ENCODE measurements around the gene SAA1. TPM values are rescaled to one million over a fixed set of nuclear protein-coding genes. Genes with fewer than 3 reads are reported as not detected.

SAA1 gene
- total and polyA plus RNA-seq, 4 experiments from 2014 or later, result not detected

DNA sequence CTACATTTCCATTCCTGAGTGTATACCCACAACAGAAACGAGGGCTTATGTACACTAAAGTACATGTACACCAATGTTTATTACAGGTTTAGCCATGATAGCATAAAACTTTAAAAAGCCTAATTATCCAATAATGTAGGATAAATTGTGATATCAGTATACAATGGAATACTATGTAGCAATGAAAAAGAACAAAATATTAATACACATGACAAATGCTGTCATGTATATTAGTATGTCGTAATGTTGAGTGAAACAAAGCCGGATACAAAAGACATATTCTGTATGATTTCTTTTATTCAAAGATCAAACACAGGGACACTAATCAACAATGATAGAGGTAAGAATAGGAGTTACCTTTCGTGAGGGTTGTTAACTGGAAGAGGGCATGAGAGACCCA, 32.2 kb upstream of the SAA1 start:
- Histone ChIP-seq H3K27me3 (ENCODE audit: insufficient read depth, low read length) (no peaks in the 10 kb centered on the region), H3K4me3 (ENCODE audit: low read length in 2 of 2) (no peak overlapping the region), H3K27ac (ENCODE audit: low read depth, low read length) (no peak overlapping the region), H3K4me1 (ENCODE audit: insufficient read depth, low read length) (no peaks in the 10 kb centered on the region), H3K36me3 (ENCODE audit: insufficient read depth, low read length) (no peaks in the 10 kb centered on the region), H3K9me3 (ENCODE audit: control insufficient read depth in 1 of 2, low read length in 2 of 2) (no peaks in the 10 kb centered on the region)
- ChIA-PET CTCF (ENCODE audit: partially characterized antibody) (interaction anchor here (2.3 kb wide), 1 partner anchor 10 kb away, joined by 12 read pairs; no protein-coding TSS in a partner anchor), POLR2A (ENCODE audit: partially characterized antibody) (no interaction called here)
- Mint-ChIP-seq H3K27ac (no peak overlapping the region), H3K4me3 (no peak overlapping the region), H3K36me3 (no peaks in the 10 kb centered on the region), H3K4me1 (no peaks in the 10 kb centered on the region), H3K9me3 (peaks cover 0 to 1% (median 0%) of the 10 kb centered on the region in 8 donors), H3K27me3 (peaks cover 4 to 21% of the 10 kb centered on the region in 2 donors)
- DNase-seq, result no peak
- intact Hi-C loops (cut with micrococcal nuclease), result no loop called here

- no peaks in the 10 kb centered on the region for H3K36me3 Mint-ChIP-seq
- no peaks in the 10 kb centered on the region for H3K4me1 Mint-ChIP-seq
- Histone ChIP-seq H3K27me3 (ENCODE audit: insufficient read depth, low read length) (peaks cover 3% of the 10 kb centered on the region), H3K36me3 (ENCODE audit: insufficient read depth, low read length) (no peaks in the 10 kb centered on the region), H3K9me3 (ENCODE audit: control insufficient read depth in 1 of 2, low read length in 2 of 2) (no peaks in the 10 kb centered on the region), H3K4me3 (ENCODE audit: low read length in 2 of 2) (no peak overlapping the region), H3K4me1 (ENCODE audit: insufficient read depth, low read length) (no peaks in the 10 kb centered on the region), H3K27ac (ENCODE audit: low read depth, low read length) (no peak overlapping the region)
- DNase-seq, result no peak
- peaks cover 0 to 3% (median 0%) of the 10 kb centered on the region in 8 donors for H3K9me3 Mint-ChIP-seq
- intact Hi-C loops (cut with micrococcal nuclease), result no loop called here
- ChIA-PET POLR2A (ENCODE audit: partially characterized antibody) (no interaction called here), CTCF (ENCODE audit: partially characterized antibody) (interaction anchor here (0.7 kb wide), 1 partner anchor 8 kb away, joined by 3 read pairs; no protein-coding TSS in a partner anchor)
- no peak overlapping the region for H3K4me3 Mint-ChIP-seq
- H3K27me3 Mint-ChIP-seq, result peaks cover 12 to 29% of the 10 kb centered on the region in 2 donors
- H3K27ac Mint-ChIP-seq, result no peak overlapping the region
Observed at GRCh38 chr11:18235394-18236334, 30.4 kb upstream of the SAA1 start.

- no peak within 1 kb of the TSS for H3K4me3 Mint-ChIP-seq
- H3K4me3 ChIP-seq (ENCODE audit: low read length in 2 of 2), result no peak within 1 kb of the TSS
- H3K27ac Mint-ChIP-seq, result no peak within 1 kb of the TSS
- H3K27me3 Mint-ChIP-seq, result peaks cover 12 to 31% of the 10 kb centered on the region in 2 donors
- no peaks in the 10 kb centered on the region for H3K36me3 Mint-ChIP-seq
- peaks cover 3% of the 10 kb centered on the region for H3K27me3 ChIP-seq (ENCODE audit: insufficient read depth, low read length)
- no peaks in the 10 kb centered on the region for H3K36me3 ChIP-seq (ENCODE audit: insufficient read depth, low read length)
- H3K9me3 Mint-ChIP-seq, result peaks cover 0 to 3% (median 0%) of the 10 kb centered on the region in 8 donors
- CTCF ChIA-PET (ENCODE audit: partially characterized antibody), result interaction anchor here (1.4 kb wide), 1 partner anchor 8 kb away, joined by 4 read pairs; no protein-coding TSS in a partner anchor
- H3K4me1 ChIP-seq (ENCODE audit: insufficient read depth, low read length), result no peaks in the 10 kb centered on the region
- intact Hi-C loops (cut with micrococcal nuclease), result no loop called here
- H3K4me1 Mint-ChIP-seq, result no peaks in the 10 kb centered on the region
- POLR2A ChIA-PET (ENCODE audit: partially characterized antibody), result no interaction called here
- no peak within 1 kb of the TSS for H3K27ac ChIP-seq (ENCODE audit: low read depth, low read length)
- no peaks in the 10 kb centered on the region for H3K9me3 ChIP-seq (ENCODE audit: control insufficient read depth in 1 of 2, low read length in 2 of 2)
- no peak for DNase-seq
Observed at GRCh38 chr11:18236664-18237356, 29.3 kb upstream of the SAA1 start, which contains the start of gene SAA4. SAA4 (minus strand) TSS chr11:18236802; CDS start chr11:18235926, 876 bp downstream.

- ChIA-PET POLR2A (ENCODE audit: partially characterized antibody) (no interaction called here), CTCF (ENCODE audit: partially characterized antibody) (no interaction called here)
- peaks cover 0 to 3% (median under 1%) of the 10 kb centered on the region in 8 donors for H3K9me3 Mint-ChIP-seq
- DNase-seq, result no peak
- no peaks in the 10 kb centered on the region for H3K36me3 ChIP-seq (ENCODE audit: insufficient read depth, low read length)
- peaks cover 4 to 7% (median 4%) of the 10 kb centered on the region in 4 donors for H3K4me1 Mint-ChIP-seq
- no peak overlapping the region for H3K27ac Mint-ChIP-seq
- H3K4me1 ChIP-seq (ENCODE audit: insufficient read depth, low read length), result peaks cover 4% of the 10 kb centered on the region
- intact Hi-C loops (cut with micrococcal nuclease), result loop anchor here (5.0 to 10.0 kb wide), 3 partner anchors 288 to 525 kb away; partner anchors contain the start of gene TSG101
- no peak overlapping the region for H3K4me3 Mint-ChIP-seq
- no peak overlapping the region for H3K4me3 ChIP-seq (ENCODE audit: low read length in 2 of 2)
- no peak overlapping the region for H3K27ac ChIP-seq (ENCODE audit: low read depth, low read length)
- H3K27me3 Mint-ChIP-seq, result peaks cover 12 to 24% of the 10 kb centered on the region in 2 donors
- H3K27me3 ChIP-seq (ENCODE audit: insufficient read depth, low read length), result peaks cover 3% of the 10 kb centered on the region
- no peaks in the 10 kb centered on the region for H3K36me3 Mint-ChIP-seq
- H3K9me3 ChIP-seq (ENCODE audit: control insufficient read depth in 1 of 2, low read length in 2 of 2), result no peaks in the 10 kb centered on the region
Observed at GRCh38 chr11:18239655-18240054, 26.4 kb upstream of the SAA1 start.

DNA sequence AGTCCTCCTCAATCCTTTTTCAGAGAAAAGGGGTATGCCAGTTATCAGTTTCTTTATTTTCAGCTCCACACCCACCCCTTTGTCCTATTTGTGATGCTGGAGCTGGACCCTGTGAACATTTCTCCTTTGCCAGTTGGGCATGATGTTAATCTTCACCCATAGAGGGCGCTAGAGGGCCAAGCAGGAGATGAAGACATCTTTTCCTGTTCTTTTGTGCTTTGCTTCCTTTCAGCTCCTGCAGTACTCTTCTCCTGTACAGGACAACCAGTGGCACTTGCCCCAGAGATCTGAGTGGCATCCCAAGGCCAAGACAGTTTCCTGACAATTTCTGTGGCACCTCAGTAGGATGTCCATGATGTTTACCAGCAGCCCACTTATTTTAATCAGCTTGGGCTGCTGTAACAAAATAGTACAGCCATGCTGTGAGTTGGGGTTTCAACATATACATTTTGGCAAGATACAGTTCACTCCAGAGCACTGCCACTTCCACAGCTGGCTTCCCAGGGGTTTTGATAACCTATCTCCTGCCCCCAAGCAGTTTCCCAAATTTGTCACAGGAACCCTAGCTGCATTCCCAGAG, 22.2 kb upstream of the SAA1 start:
- Mint-ChIP-seq H3K4me1 (peaks cover 10 to 27% (median 18%) of the 10 kb centered on the region in 4 donors), H3K27me3 (peaks cover 8 to 9% of the 10 kb centered on the region in 2 donors), H3K36me3 (no peaks in the 10 kb centered on the region), H3K4me3 (peak overlapping the region in 1 of 8 donors; percentile 46), H3K9me3 (peaks cover 0 to 4% (median under 1%) of the 10 kb centered on the region in 8 donors), H3K27ac (peak overlapping the region in 6 of 7 donors; percentile 2 to 48 (median 24))
- peaks cover 3% of the 10 kb centered on the region for H3K27me3 ChIP-seq (ENCODE audit: insufficient read depth, low read length)
- no peaks in the 10 kb centered on the region for H3K36me3 ChIP-seq (ENCODE audit: insufficient read depth, low read length)
- H3K4me1 ChIP-seq (ENCODE audit: insufficient read depth, low read length), result peaks cover 8% of the 10 kb centered on the region
- POLR2A ChIA-PET (ENCODE audit: partially characterized antibody), result interaction anchor here (1.0 to 1.6 kb wide), 7 partner anchors 71 to 375 kb away, joined by 3 to 6 read pairs (median 4); partner anchors contain the start of genes HPS5, LDHA and TSG101
- intact Hi-C loops (cut with micrococcal nuclease), result loop anchor here (1.0 to 10.0 kb wide), 4 partner anchors 283 to 521 kb away; partner anchors contain the start of gene TSG101
- DNase-seq, result peak; percentile 71 to 79 (median 73)
- CTCF ChIA-PET (ENCODE audit: partially characterized antibody), result interaction anchor here (0.6 to 2.2 kb wide), 41 partner anchors 8 to 523 kb away, joined by 3 to 18 read pairs (median 4); partner anchors contain the start of genes GTF2H1, HPS5, LDHA and SAAL1
- H3K9me3 ChIP-seq (ENCODE audit: control insufficient read depth in 1 of 2, low read length in 2 of 2), result no peaks in the 10 kb centered on the region
- H3K27ac ChIP-seq (ENCODE audit: low read depth, low read length), result no peak overlapping the region
- H3K4me3 ChIP-seq (ENCODE audit: low read length in 2 of 2), result no peak overlapping the region

GRCh38 chr11:18245396-18245795, 20.7 kb upstream of the SAA1 start:
- H3K27ac Mint-ChIP-seq, result peak overlapping the region in 4 of 7 donors; percentile 15 to 88 (median 26)
- Histone ChIP-seq H3K9me3 (ENCODE audit: control insufficient read depth in 1 of 2, low read length in 2 of 2) (no peaks in the 10 kb centered on the region), H3K27me3 (ENCODE audit: insufficient read depth, low read length) (no peaks in the 10 kb centered on the region), H3K27ac (ENCODE audit: low read depth, low read length) (no peak overlapping the region), H3K4me1 (ENCODE audit: insufficient read depth, low read length) (peaks cover 8% of the 10 kb centered on the region), H3K4me3 (ENCODE audit: low read length in 2 of 2) (no peak overlapping the region), H3K36me3 (ENCODE audit: insufficient read depth, low read length) (no peaks in the 10 kb centered on the region)
- CTCF ChIA-PET (ENCODE audit: partially characterized antibody), result interaction anchor here (1.8 kb wide), 1 partner anchor 11 kb away, joined by 4 read pairs; no protein-coding TSS in a partner anchor
- peak overlapping the region in 1 of 8 donors; percentile 6 for H3K4me3 Mint-ChIP-seq
- DNase-seq, result no peak
- H3K36me3 Mint-ChIP-seq, result no peaks in the 10 kb centered on the region
- peaks cover 10 to 27% (median 18%) of the 10 kb centered on the region in 4 donors for H3K4me1 Mint-ChIP-seq
- H3K27me3 Mint-ChIP-seq, result peaks cover 0 to 4% of the 10 kb centered on the region in 2 donors
- peaks cover 0 to 3% (median under 1%) of the 10 kb centered on the region in 8 donors for H3K9me3 Mint-ChIP-seq
- POLR2A ChIA-PET (ENCODE audit: partially characterized antibody), result interaction anchor here (1.0 to 1.4 kb wide), 2 partner anchors 77 to 139 kb away, joined by 3 read pairs; partner anchors contain the start of genes GTF2H1, HPS5 and SAAL1
- intact Hi-C loops (cut with micrococcal nuclease), result loop anchor here (10.0 kb wide), 2 partner anchors 409 to 519 kb away; no protein-coding TSS in a partner anchor

Data from CD4-positive, alpha-beta memory T cell (primary cell).